ENCODE measurements around the gene MLC1.

DNA sequence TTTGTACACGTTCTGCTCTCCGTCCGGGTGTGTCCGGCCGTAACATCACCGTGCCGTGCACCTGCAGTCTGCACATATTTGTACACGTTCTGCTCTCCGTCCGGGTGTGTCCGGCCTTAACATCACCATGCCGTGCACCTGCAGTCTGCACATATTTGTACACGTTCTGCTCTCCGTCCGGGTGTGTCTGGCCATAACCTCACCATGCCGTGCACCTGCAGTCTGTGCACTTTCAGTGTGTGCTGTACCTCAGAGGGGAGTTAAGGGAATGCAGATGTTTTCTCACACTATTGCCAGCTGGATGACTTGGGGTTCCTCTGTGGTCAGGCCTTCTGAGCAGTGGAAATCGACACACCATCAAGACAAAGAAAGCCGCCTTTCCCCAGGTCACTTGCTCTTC lies 31.4 kb downstream of the MLC1 start:
- no peak for TF ChIP-seq CTCF (IDR thresholded peaks at IDR 0.05)
- no peak for TF ChIP-seq POLR2AphosphoS5 (IDR thresholded peaks at IDR 0.05)

Data from gastroesophageal sphincter (tissue), 3 donors.